GM21717 (cell line): Measurements from ENCODE around the gene KDM1A.
"Not testable (repeated sequence)": the region's sequence is repeated elsewhere in the genome, so short reads cannot be mapped to it uniquely, and the experiment has no call there.

Experiments
- ATAC-seq: cut with Tn5 transposase; IDR thresholded peaks from one replicate; pipeline ENCODE4 v1.9.1; 2021; ENCODE audit warnings: mild to moderate bottlenecking, moderate library complexity; ENCODE audit not compliant: unreplicated experiment

Gene KDM1A

DNA sequence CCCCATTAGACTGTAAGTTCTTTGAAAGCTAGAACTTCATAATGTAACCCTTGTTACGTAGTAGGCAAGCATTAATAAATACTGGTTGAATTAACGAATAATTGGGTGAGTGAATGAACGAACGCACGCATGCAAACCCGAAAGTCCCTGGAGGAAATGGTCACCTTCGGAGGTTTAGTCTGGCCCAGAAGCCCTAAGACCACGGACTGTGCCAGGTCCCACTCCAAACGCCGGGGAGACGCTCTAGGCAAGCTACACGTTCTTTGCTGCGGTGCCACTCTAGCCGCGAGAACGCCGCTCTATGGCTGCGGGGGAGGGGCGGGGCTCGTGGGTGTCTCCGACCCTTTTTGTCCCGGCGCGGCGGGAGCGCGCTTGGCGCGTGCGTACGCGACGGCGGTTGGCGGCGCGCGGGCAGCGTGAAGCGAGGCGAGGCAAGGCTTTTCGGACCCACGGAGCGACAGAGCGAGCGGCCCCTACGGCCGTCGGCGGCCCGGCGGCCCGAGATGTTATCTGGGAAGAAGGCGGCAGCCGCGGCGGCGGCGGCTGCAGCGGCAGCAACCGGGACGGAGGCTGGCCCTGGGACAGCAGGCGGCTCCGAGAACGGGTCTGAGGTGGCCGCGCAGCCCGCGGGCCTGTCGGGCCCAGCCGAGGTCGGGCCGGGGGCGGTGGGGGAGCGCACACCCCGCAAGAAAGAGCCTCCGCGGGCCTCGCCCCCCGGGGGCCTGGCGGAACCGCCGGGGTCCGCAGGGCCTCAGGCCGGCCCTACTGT, at the start of gene KDM1A:
KDM1A (plus strand) TSS at position 375 of the 769 bp plus-strand sequence; CDS start at position 504, 129 bp downstream.
- peak; percentile 86 for ATAC-seq

GRCh38 chr1:22970096-22970495, 49.2 kb upstream of the KDM1A start:
- no peak for ATAC-seq

DNA sequence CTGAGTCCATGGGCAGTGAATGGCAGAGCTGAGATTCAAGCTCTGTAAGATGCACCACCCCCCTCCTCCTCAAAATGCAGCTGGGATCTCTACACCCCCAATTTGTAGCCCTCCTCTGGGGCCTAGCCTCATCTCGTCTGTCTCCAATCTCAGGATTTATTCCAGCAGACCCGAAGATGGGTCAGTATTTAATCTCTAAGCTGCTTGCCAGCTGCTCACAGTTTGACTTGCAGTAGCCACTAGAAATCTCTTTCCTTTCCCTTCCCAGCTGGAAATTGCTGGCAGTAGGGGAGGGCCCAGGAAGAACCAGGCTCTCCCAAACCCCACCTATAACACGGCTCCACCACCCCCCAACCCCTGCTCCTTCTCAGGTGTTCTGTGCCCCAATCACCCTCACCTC, 48.1 kb upstream of the KDM1A start:
- no peak for ATAC-seq

- ATAC-seq, result no peak
Measured at GRCh38 chr1:22971611-22972405, 47.5 kb upstream of the KDM1A start.

DNA sequence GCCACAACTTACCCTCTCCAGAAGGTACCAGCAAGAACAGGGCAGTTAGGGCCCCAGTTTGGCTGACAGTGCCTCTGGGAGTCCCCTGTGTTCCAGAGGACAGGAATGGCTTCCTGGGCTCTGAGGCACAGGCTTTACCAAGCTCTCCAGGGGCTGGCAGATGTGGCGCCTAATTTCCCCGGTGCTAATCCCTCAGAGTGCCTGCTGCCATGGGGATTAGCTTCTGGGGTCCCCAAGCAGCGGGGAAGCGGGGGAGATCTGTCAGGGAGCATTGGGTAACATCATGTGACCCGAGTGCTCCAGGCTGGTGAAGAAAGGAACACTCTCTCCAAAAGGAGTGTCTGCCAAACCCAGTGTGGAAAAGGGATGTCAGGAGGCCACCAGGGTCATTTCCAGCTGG, 46.5 kb upstream of the KDM1A start, which contains the start of gene LACTBL1:
LACTBL1 (minus strand) TSS at position 107 of the 400 bp plus-strand sequence. CDS start 550 bp downstream, outside the sequence.
- ATAC-seq, result no peak

- no peak for ATAC-seq
Measured at GRCh38 chr1:22975694-22976093, 43.6 kb upstream of the KDM1A start.

GRCh38 chr1:22976127-22976460, 43.2 kb upstream of the KDM1A start:
- no peak for ATAC-seq

DNA sequence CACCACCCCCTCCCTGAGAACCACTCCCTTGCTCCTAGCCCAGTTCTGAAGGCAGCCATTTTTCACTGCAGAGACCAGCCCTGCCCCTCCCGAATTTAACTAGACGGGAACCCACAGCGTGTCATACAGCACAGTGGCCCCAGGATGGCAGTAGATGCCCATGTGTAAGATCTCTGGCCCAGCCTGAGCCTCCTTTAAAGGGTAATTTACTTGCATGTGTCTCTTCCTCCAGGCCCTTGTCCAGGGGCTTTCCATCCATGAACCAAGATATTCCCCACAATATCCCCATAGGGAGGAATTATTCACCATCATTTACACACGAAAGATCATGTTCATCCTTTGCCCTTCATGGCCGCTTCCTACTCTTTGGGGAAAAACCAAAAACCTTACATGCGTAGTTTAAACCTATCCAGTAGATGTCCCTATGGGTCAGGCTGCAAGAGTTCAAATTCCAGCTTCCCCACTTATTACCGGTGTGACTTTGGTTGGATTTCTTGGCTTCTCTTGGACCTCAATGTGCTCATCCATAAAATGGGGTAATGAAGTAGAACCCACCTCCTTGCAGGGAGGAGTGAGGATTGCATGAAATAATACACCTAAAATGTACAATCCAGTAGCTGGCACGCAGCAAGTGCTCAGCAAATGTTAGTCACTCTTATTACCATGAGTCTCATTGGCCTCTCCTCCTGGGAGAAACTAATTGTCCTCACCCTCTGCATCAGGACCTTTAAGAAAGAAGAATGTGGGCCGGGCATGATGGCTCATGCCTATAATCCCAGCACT, 42.6 kb upstream of the KDM1A start:
- peak; percentile 58 for ATAC-seq

DNA sequence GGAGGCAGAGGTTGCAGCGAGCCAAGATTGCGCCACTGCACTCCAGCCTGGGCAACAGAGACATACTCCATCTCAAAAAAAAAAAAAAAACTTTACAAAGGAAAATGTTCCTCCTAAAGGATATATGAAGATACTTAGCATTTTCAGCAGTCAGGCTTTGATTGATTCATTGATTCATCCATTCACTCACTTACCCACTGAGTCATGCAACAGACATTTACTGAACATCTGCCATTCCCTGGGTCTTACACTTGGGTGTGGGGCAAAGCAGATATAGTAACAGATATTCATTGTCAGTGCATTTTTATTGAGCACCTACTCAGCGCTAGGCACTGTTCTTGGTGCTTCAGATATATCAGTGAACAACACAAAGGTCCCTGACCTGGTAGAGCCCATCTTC, 41.0 kb upstream of the KDM1A start:
- ATAC-seq, result no peak

DNA sequence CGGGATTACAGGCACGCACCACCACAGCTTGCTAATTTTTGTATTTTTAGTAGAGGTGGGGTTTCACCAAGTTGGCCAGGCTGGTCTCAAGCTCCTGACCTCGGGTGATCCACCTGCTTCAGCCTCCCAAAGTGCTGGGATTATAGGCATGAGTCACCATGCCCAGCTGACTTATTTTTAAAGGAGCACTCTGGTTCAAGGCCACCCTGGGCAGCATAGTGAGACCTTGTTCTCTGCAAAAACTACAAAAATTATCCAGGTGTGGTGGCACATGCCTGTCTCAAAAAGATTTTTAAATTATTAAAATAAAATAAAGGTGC, 38.8 kb upstream of the KDM1A start:
- ATAC-seq, result not testable (repeated sequence)

GRCh38 chr1:22983944-22984343, 35.3 kb upstream of the KDM1A start:
- no peak for ATAC-seq

DNA sequence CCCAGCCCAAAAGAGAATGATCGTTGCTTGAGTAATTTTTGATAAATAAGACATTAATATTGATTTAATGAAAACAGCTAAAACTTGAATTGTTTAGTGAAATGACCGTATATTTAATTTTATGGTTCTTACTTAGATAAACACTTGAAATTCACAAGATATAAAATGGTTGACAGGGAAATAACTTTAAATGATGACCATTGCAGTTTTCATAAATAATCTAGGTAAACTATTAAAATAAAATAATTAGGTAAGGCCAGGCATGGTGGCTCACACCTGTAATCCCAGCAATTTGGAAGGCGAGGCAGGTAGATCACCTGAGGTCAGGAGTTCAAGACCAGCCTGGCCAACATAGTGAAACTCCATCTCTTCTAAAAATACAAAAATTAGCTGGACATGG, 26.9 kb upstream of the KDM1A start:
- not testable (repeated sequence) for ATAC-seq

- ATAC-seq, result not testable (repeated sequence)
Measured at GRCh38 chr1:22993220-22993795, 26.0 kb upstream of the KDM1A start.

GRCh38 chr1:22995774-22996173, 23.5 kb upstream of the KDM1A start:
- no peak for ATAC-seq

- ATAC-seq, result not testable (repeated sequence)
Measured at GRCh38 chr1:22997528-22997927, 21.7 kb upstream of the KDM1A start.

DNA sequence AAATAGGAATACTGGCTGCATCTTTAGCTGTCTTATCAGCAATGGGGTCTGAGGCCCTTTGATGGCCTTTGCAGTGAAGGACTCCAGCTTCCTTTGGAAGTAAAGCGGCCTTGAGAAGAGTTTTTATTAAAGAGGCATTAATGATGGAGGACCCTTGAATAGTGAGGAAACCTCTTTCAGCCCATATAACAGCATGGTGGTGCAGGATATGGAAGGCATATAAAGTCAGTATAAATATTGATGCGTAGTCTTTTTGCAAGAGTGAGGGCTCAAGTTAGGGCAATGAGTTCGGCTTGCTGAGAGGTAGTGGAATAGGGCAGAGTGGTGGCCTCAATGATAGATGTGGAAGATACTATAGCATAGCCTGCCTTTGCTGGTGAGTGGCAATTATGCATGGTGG, 19.1 kb upstream of the KDM1A start:
- not testable (repeated sequence) for ATAC-seq

- ATAC-seq, result not testable (repeated sequence)
Measured at GRCh38 chr1:23002218-23002617, 17.1 kb upstream of the KDM1A start.

DNA sequence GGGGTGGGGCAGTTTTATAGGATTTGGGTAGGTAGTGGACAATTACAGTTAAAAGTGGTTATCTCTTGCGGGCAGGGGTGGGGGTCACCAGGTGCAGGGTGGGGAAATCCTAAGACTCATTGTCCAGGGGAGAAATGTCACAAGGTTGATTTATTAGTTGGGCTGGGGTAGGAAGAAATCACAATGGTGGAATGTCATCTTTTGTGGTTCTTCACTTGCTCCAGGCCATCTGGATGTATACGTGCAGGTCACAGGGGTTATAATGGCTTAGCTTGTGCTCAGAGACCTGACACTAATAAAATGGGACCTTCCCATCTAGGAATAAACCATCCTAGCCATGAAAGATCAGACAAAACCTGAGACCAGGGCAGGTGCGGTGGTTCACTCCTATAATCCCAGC, 15.2 kb upstream of the KDM1A start:
- ATAC-seq, result no peak

DNA sequence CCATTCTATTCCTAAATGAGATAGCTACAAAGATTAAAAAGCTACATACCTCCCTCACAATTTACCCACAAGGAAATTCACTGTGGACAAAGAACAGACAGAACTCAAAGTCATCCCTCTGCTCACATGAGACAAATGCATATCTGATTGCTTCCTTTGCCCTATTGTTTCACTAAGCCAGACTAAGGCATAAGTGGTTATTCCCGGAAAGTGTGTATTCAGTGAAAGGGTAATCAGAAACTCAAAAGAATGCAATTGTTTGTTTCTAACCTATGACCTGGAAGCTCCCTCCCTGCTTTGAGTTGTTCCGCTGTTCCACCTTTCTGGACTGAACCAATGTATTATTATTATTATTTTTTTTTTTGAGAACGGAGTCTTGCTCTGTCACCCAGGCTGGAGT, 14.5 kb upstream of the KDM1A start:
- not testable (repeated sequence) for ATAC-seq

GRCh38 chr1:23007106-23007505, 12.2 kb upstream of the KDM1A start:
- no peak for ATAC-seq

DNA sequence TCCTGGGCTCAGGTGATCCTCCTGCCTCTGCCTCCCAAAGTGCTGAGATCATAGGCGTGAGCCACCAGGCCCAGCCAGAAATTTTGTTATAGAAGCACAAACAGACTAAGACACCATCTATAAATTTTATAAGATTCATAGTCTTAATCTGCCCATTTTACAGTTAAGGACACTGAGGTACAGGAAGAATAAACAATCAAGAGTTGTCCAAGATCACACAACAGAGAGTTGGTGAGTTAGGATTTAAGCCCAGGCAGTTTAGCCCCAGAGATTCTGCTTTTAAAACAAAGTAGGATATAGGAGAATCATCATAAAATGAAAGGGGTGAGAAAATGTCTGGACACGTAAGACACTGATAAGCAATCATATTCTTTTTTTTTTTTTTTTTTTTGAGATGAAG, 10.4 kb upstream of the KDM1A start:
- no peak for ATAC-seq
